Spleen (tissue), 3 donors: ENCODE measurements around the gene PIGS.

Source experiments
- POLR2A ChIP-seq, 3 donors: fragments of 450-650 bp; IDR thresholded peaks; one replicate each; pipeline ENCODE4 v1.5.1; 2017; ENCODE audit warnings: antibody characterized with exemption in 3 of 3, mild to moderate bottlenecking in 1 of 3
- POLR2AphosphoS5 ChIP-seq, 3 donors: sonication (generic); formaldehyde crosslinking; IDR thresholded peaks; one replicate each; pipeline ENCODE4 v1.5.1; 2017; ENCODE audit warnings: antibody characterized with exemption in 3 of 3

GRCh38 chr17:28544402-28545140, 26.8 kb downstream of the PIGS start:
- TF ChIP-seq POLR2AphosphoS5 (IDR thresholded peaks at IDR 0.05): no peak
- TF ChIP-seq POLR2A (IDR thresholded peaks at IDR 0.05): no peak
